A549 (cell line): ENCODE results near the gene ARHGEF19. TPM values are rescaled to one million over a fixed set of nuclear protein-coding genes. Genes with fewer than 3 reads are reported as not detected.
A peak's percentile ranks its signal among the peaks of the same experiment; 100 is the strongest.

ENCODE experiments used
- ATAC-seq, 2 experiments: fragments of 200-7000 bp in 1 of 2; fragments of >200 bp in 1 of 2; cut with Nextera tagmentation in 1 of 2; cut with Tn5 transposase in 1 of 2; 3 replicates each; pipeline versions ENCODE4 v1.8.0 to v1.9.1; 2018 to 2020; ENCODE audit warnings: mild to moderate bottlenecking in 1 of 2, moderate library complexity in 1 of 2
- CTCF ChIA-PET: fragments of 300-600 bp; sonication (Branson Sonifier 250); formaldehyde crosslinking; extraction: SDS; loops from one replicate; lab custom pipeline; 2021; ENCODE audit warnings: antibody characterized with exemption, inconsistent platforms; lab: Yijun Ruan, JAX
- POLR2A ChIA-PET: fragments of 350-600 bp; formaldehyde crosslinking; extraction: SDS; loops from one replicate; lab custom pipeline; 2021; ENCODE audit warnings: antibody characterized with exemption, inconsistent platforms; lab: Yijun Ruan, JAX
- DNase-seq, 2 experiments: peaks; one replicate each; pipeline versions ENCODE4 v3.0.0 to v3.0.0-alpha.2; 2011 to 2016; ENCODE audit warnings: low read depth in 1 of 2, low spot score in 1 of 2
- FAIRE-seq: peaks from 2 replicates; lab custom pipeline; 2011; peaks lifted over from hg19 to GRCh38; lab: Jason Lieb, UNC
- H3K27ac ChIP-seq, 2 experiments: fragments of >200 bp; sonication (Bioruptor Twin); formaldehyde crosslinking; 3 replicates each; pipeline ENCODE4 v1.5.1; 2016 to 2017
- H3K4me1 ChIP-seq: fragments of >200 bp; sonication (Bioruptor Twin); formaldehyde crosslinking; 3 replicates; pipeline ENCODE4 v1.6.1; 2016
- H3K4me2 ChIP-seq: fragments of >200 bp; sonication (Bioruptor Twin); formaldehyde crosslinking; 3 replicates; pipeline ENCODE4 v1.6.1; 2016
- H3K4me3 ChIP-seq: fragments of >200 bp; sonication (Bioruptor Twin); formaldehyde crosslinking; 3 replicates; pipeline ENCODE4 v1.5.1; 2016
- H3K9me3 ChIP-seq: fragments of >200 bp; sonication (Bioruptor Twin); formaldehyde crosslinking; 3 replicates; pipeline ENCODE4 v1.6.1; 2016
- CHD4 ChIP-seq: fragments of 200-600 bp; sonication (generic); IDR thresholded peaks from 2 replicates; pipeline ENCODE4 v1.6.1; 2016; ENCODE audit warnings: antibody characterized with exemption, mild to moderate bottlenecking, borderline replicate concordance
- EHF ChIP-seq: fragments of 250-450 bp; sonication (Bioruptor Pico); IDR thresholded peaks from 2 replicates; pipeline ENCODE4 v1.5.0; 2020; ENCODE audit warnings: mild to moderate bottlenecking
- EP300 ChIP-seq, 2 experiments: fragments of >200 bp; sonication (Bioruptor Twin); formaldehyde crosslinking; IDR thresholded peaks; 2 replicates in 1 of 2; 3 replicates in 1 of 2; pipeline ENCODE4 v1.6.1; 2016 to 2017
- ESRRA ChIP-seq: fragments of 150-350 bp; IDR thresholded peaks from 2 replicates; pipeline ENCODE4 v1.6.1; 2014; ENCODE audit warnings: mild to moderate bottlenecking, low read length, borderline replicate concordance
- FOSL2 ChIP-seq, 2 experiments: fragments of 450-650 bp in 1 of 2; fragments of >200 bp in 1 of 2; sonication (Bioruptor Twin) in 1 of 2; formaldehyde crosslinking; IDR thresholded peaks; 2 replicates each; pipeline versions ENCODE4 v1.5.0 to v1.6.1; 2016 to 2020; ENCODE audit warnings: mild to moderate bottlenecking in 1 of 2, moderate library complexity in 1 of 2
- FOXS1 ChIP-seq: fragments of 250-450 bp; sonication (Bioruptor Pico); IDR thresholded peaks from 2 replicates; pipeline ENCODE4 v1.5.0; 2020; ENCODE audit warnings: mild to moderate bottlenecking, moderate library complexity
- GATA3 ChIP-seq: IDR thresholded peaks from 2 replicates; pipeline ENCODE4 v1.6.1; 2012; ENCODE audit warnings: borderline replicate concordance
- HOXB13 ChIP-seq: fragments of 250-450 bp; sonication (Bioruptor Pico); IDR thresholded peaks from 2 replicates; pipeline ENCODE4 v1.5.0; 2020; ENCODE audit warnings: low read depth, mild to moderate bottlenecking, moderate library complexity
- HOXB5 ChIP-seq: fragments of 250-450 bp; sonication (Bioruptor Pico); IDR thresholded peaks from 2 replicates; pipeline ENCODE4 v1.5.0; 2020; ENCODE audit warnings: mild to moderate bottlenecking, moderate library complexity
- JUN ChIP-seq, 2 experiments: fragments of >200 bp; sonication (Bioruptor Twin); formaldehyde crosslinking; IDR thresholded peaks; 2 replicates in 1 of 2; 3 replicates in 1 of 2; pipeline ENCODE4 v1.6.1; 2016 to 2017
- KDM1A ChIP-seq: fragments of 200-600 bp; sonication (generic); IDR thresholded peaks from 2 replicates; pipeline ENCODE4 v1.6.1; 2016; ENCODE audit warnings: low read depth, mild to moderate bottlenecking
- MAFK ChIP-seq: fragments of 450-650 bp; IDR thresholded peaks from 2 replicates; pipeline ENCODE4 v1.6.1; 2014; ENCODE audit not compliant: partially characterized antibody
- NFE2L2 ChIP-seq: fragments of 150-350 bp; conservative IDR thresholded peaks from 2 replicates; pipeline ENCODE4 v1.6.1; 2014; ENCODE audit warnings: low read length
- NR3C1 ChIP-seq: fragments of >200 bp; sonication (Bioruptor Twin); formaldehyde crosslinking; IDR thresholded peaks from 3 replicates; pipeline ENCODE4 v1.6.1; 2017
- PHF8 ChIP-seq: fragments of 200-600 bp; sonication (generic); IDR thresholded peaks from 2 replicates; pipeline ENCODE4 v1.6.1; 2016; ENCODE audit warnings: low read depth, mild to moderate bottlenecking, antibody characterized with exemption, moderate library complexity, borderline replicate concordance
- POLR2AphosphoS2 ChIP-seq: conservative IDR thresholded peaks from 2 replicates; pipeline ENCODE4 v1.6.1; 2012; ENCODE audit warnings: low read length, improper control_type of control experiment, inconsistent platforms
- RARB ChIP-seq: fragments of 250-450 bp; sonication (Bioruptor Pico); IDR thresholded peaks from 2 replicates; pipeline ENCODE4 v1.8.0; 2021; ENCODE audit warnings: mild to moderate bottlenecking, moderate library complexity
- RNF2 ChIP-seq: fragments of 200-600 bp; sonication (generic); IDR thresholded peaks from 2 replicates; pipeline ENCODE4 v1.6.1; 2016; ENCODE audit warnings: low read depth, mild to moderate bottlenecking, antibody characterized with exemption, moderate library complexity, borderline replicate concordance
- ZC3H11A ChIP-seq: fragments of 450-650 bp; IDR thresholded peaks from 2 replicates; pipeline ENCODE4 v1.6.1; 2014; ENCODE audit warnings: antibody characterized with exemption, mild to moderate bottlenecking
- ZFP36 ChIP-seq: fragments of 450-650 bp; IDR thresholded peaks from 2 replicates; pipeline ENCODE4 v1.6.1; 2014; ENCODE audit warnings: borderline replicate concordance; ENCODE audit not compliant: partially characterized antibody
- ZNF302 ChIP-seq: fragments of 250-450 bp; sonication (Bioruptor Pico); IDR thresholded peaks from 2 replicates; pipeline ENCODE4 v1.9.0; 2021; ENCODE audit warnings: inconsistent platforms, mild to moderate bottlenecking, moderate library complexity
- ZSCAN20 ChIP-seq: fragments of 250-450 bp; sonication (Bioruptor Pico); IDR thresholded peaks from 2 replicates; pipeline ENCODE4 v1.8.0; 2022; ENCODE audit warnings: mild to moderate bottlenecking, moderate library complexity
- WGBS: methylation state at CpG from one replicate; pipeline ENCODE4 v1.1.6; 2017; ENCODE audit errors: missing lambda C conversion rate; 5-methylcytosine and 5-hydroxymethylcytosine counted together
- polyA plus RNA-seq, 4 experiments: library from polyadenylated mRNA; depleted of rRNA in 3 of 4; stranded (reverse); fragments of >200 nt; fragmentation: RNase III in 1 of 4; extraction: RNeasy Plus Mini Kit Qiagen cat#74134 plus additional on column Dnase treatment in 1 of 4; gene quantifications; 2 replicates in 3 of 4; 3 replicates in 1 of 4; pipeline ENCODE4 v1.2.3, GENCODE V29; 2011 to 2017
- TF ChIP-seq, protein P1 (sequence below): fragments of >200 bp; sonication (Bioruptor Twin); formaldehyde crosslinking; IDR thresholded peaks from 2 replicates; pipeline ENCODE4 v1.6.1; 2016
- TF ChIP-seq, protein P2 (sequence below): fragments of 150-350 bp; IDR thresholded peaks from 2 replicates; pipeline ENCODE4 v1.6.1; 2014; ENCODE audit warnings: low read depth, mild to moderate bottlenecking, low read length
- TF ChIP-seq, protein P3 (sequence below): fragments of 250-450 bp; sonication (Bioruptor Pico); IDR thresholded peaks from 2 replicates; pipeline ENCODE4 v1.5.0; 2020; ENCODE audit warnings: low read depth, mild to moderate bottlenecking, moderate library complexity
- TF ChIP-seq, protein P4 (sequence below): IDR thresholded peaks from 2 replicates; pipeline ENCODE4 v1.6.1; 2012
- TF ChIP-seq, protein P5 (sequence below): IDR thresholded peaks from 2 replicates; pipeline ENCODE4 v1.6.1; 2012; ENCODE audit warnings: low read depth, borderline replicate concordance

Gene ARHGEF19
- polyA plus RNA-seq, 2 of the 4 experiments (the other 2 are of a cell fraction) = 6.1 to 9.2 TPM

DNA sequence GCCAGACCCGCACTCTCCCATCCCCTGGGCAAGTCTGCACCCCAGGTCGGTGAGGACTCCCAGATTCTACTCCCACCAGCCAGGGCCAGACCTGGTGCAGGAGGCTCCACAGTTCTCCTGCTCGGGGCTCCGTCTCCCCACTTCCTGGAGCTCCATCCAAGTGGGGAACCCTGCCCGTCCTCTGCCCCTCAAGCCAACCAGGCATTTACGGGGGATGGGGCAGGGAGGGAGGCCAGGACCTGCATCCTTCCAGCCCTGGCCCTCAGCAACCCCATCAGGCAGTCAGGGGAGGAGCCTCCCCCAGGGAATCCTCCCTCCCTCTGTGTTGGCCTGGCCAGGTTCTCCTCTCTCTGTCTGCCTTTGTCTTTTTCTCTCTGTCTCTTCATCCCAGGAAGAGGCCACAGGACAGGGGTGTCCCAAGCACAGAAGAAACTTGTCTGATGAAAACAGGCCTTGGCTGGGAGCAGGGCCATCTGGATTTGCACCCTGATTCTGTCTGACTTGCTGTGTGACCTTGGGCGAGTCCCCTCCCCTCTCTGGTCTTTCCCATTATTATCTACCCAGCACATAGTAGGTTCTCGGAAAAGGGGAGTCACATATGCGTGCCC lies 38.1 kb downstream of the ARHGEF19 start:
- ChIA-PET CTCF (interaction anchor here (1.0 to 2.8 kb wide), 8 partner anchors 12 to 96 kb away, joined by 3 to 16 read pairs (median 4); partner anchors contain the start of gene EPHA2), POLR2A (interaction anchor here (1.1 to 1.5 kb wide), 2 partner anchors 18 to 28 kb away, joined by 3 to 4 read pairs; partner anchors contain the start of gene EPHA2)
- ATAC-seq (peak; percentile 26 to 36; a peak in 4 of 6 replicates), DNase-seq (no peak), FAIRE-seq (no peak)
- Histone ChIP-seq H3K4me1 (peaks cover 89% of the 10 kb centered on the region), H3K9me3 (peaks cover 3% of the 10 kb centered on the region; the same call in 1 of the 3 replicates), H3K4me2 (peak overlapping the region; percentile 72), H3K27ac (peak overlapping the region; percentile 96 to 97), H3K4me3 (no peak overlapping the region)
- 59% methylated on average over 7 of the region's 9 CpGs for WGBS
- no peak for TF ChIP-seq POLR2AphosphoS2
- no peak for TF ChIP-seq ESRRA
- TF ChIP-seq RNF2 = no peak
- TF ChIP-seq HOXB13 = no peak
- no peak for TF ChIP-seq ZSCAN20 (CRISPR knock-in tag)
- no peak for TF ChIP-seq EHF (CRISPR knock-in tag)
- TF ChIP-seq, protein P1, sequence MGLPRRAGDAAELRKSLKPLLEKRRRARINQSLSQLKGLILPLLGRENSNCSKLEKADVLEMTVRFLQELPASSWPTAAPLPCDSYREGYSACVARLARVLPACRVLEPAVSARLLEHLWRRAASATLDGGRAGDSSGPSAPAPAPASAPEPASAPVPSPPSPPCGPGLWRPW = no peak
- no peak for TF ChIP-seq MAFK
- no peak for TF ChIP-seq CHD4
- peak; percentile 72 for TF ChIP-seq ZFP36
- TF ChIP-seq ZC3H11A = no peak
- TF ChIP-seq, protein P2, sequence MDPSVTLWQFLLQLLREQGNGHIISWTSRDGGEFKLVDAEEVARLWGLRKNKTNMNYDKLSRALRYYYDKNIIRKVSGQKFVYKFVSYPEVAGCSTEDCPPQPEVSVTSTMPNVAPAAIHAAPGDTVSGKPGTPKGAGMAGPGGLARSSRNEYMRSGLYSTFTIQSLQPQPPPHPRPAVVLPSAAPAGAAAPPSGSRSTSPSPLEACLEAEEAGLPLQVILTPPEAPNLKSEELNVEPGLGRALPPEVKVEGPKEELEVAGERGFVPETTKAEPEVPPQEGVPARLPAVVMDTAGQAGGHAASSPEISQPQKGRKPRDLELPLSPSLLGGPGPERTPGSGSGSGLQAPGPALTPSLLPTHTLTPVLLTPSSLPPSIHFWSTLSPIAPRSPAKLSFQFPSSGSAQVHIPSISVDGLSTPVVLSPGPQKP = no peak
- TF ChIP-seq NR3C1 = no peak
- 0 out of 2 replicates have a peak, but pooled peaks have one; percentile 11 for TF ChIP-seq KDM1A

DNA sequence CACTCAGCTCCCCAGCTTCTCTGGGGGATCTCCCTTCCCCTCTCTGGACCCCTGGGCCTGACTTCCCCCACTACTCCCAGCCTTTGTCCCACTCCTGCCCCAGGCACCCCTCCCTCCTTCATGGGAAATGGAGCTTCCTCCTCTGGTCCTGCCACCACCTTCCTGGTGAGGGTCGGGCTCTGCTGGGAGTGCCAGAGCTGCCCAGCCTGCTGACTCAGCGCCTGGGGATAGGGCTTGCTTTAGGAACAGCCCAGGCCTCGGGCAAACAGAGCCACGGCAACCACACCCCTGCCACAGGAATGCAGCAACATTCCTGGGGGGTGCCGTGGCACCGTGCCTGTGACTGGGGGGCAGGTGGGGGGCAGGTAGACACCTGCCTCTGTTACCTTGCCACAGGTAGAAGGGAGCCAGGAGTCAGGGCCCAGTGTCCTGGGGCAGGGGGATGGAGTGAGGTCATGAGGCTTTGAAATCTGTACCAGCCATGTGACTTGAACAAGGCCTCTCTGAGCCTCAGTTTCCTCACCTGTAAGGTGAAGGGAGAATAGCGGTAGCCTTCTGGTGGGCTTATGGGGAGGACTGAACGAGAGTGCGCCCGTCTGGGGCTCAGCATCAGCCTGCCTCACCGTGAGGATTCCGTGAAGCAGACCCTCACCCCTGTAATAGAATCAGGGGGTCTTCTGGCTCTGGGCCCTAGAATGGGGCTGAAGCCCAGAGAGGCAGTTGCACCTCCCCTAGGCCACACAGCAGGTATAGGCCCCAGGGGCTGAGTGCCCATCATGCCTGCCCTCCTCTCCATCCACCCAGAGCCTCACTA lies 38.8 kb downstream of the ARHGEF19 start:
- DNase-seq (peak in 1 of 2 experiments; percentile 91), ATAC-seq (peak; percentile 71 to 81), FAIRE-seq (no peak)
- H3K4me1 ChIP-seq = peaks cover 89% of the 10 kb centered on the region
- peak overlapping the region; percentile 96 to 97 for H3K27ac ChIP-seq
- CTCF ChIA-PET = interaction anchor here (0.6 to 1.9 kb wide), 10 partner anchors 9 to 95 kb away, joined by 3 to 9 read pairs (median 4); partner anchors contain the start of gene EPHA2
- H3K9me3 ChIP-seq = peaks cover 3% of the 10 kb centered on the region; the same call in 1 of the 3 replicates
- 49% methylated on average over 10 of the region's 12 CpGs for WGBS
- POLR2A ChIA-PET = interaction anchor here (0.5 to 1.5 kb wide), 8 partner anchors 8 to 207 kb away, joined by 3 to 17 read pairs (median 5); partner anchors contain the start of gene EPHA2
- H3K4me2 ChIP-seq = peak overlapping the region; percentile 72
- peak; percentile 73; the same call in 1 of the 2 replicates for TF ChIP-seq GATA3
- peak; percentile 24 for TF ChIP-seq ZFP36
- TF ChIP-seq EP300 (IDR thresholded peaks at IDR 0.05) = peak in 1 of 2 experiments; percentile 40; a peak in 1 of 5 replicates
- TF ChIP-seq, protein P3, sequence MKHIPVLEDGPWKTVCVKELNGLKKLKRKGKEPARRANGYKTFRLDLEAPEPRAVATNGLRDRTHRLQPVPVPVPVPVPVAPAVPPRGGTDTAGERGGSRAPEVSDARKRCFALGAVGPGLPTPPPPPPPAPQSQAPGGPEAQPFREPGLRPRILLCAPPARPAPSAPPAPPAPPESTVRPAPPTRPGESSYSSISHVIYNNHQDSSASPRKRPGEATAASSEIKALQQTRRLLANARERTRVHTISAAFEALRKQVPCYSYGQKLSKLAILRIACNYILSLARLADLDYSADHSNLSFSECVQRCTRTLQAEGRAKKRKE (CRISPR knock-in tag) = peak; percentile 50; the same call in 1 of the 2 replicates
- TF ChIP-seq PHF8 = no peak
- TF ChIP-seq ZC3H11A = no peak
- peak; percentile 99 for TF ChIP-seq MAFK
- TF ChIP-seq, protein P4, sequence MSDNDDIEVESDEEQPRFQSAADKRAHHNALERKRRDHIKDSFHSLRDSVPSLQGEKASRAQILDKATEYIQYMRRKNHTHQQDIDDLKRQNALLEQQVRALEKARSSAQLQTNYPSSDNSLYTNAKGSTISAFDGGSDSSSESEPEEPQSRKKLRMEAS = peak; percentile 79
- peak; percentile 10; the same call in 1 of the 2 replicates for TF ChIP-seq EHF (CRISPR knock-in tag)
- TF ChIP-seq HOXB13 = no peak
- peak in 1 of 2 experiments; percentile 76; a peak in 3 of 5 replicates for TF ChIP-seq JUN (IDR thresholded peaks at IDR 0.05)
- TF ChIP-seq RARB (CRISPR knock-in tag) = no peak
- peak; percentile 61; the same call in 1 of the 2 replicates for TF ChIP-seq ZNF302
- TF ChIP-seq, protein P5, sequence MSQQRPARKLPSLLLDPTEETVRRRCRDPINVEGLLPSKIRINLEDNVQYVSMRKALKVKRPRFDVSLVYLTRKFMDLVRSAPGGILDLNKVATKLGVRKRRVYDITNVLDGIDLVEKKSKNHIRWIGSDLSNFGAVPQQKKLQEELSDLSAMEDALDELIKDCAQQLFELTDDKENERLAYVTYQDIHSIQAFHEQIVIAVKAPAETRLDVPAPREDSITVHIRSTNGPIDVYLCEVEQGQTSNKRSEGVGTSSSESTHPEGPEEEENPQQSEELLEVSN = no peak
- TF ChIP-seq HOXB5 = peak; percentile 72
- no peak for TF ChIP-seq NFE2L2
- no peak for TF ChIP-seq FOSL2 (IDR thresholded peaks at IDR 0.05)
- TF ChIP-seq FOSL2 (CRISPR knock-in tag; IDR thresholded peaks at IDR 0.05) = peak; percentile 81
- TF ChIP-seq FOXS1 (CRISPR knock-in tag) = 0 out of 2 replicates have a peak, but pooled peaks have one; percentile 18
- no peak overlapping the region for H3K4me3 ChIP-seq
